Neural cell (in vitro differentiated cells): Measurements from ENCODE around the gene TP53I3. TPM values are rescaled to one million over a fixed set of nuclear protein-coding genes. Genes with fewer than 3 reads are reported as not detected.

Experiments used
- H2AFZ ChIP-seq: fragments of 200-600, 300-800 bp; sonication (generic), shearing (Covaris generic); 2 replicates; pipeline ENCODE4 v1.6.0; 2014; ENCODE audit warnings: low read depth, mild to moderate bottlenecking, antibody characterized with exemption, low read length, moderate library complexity
- H3F3A ChIP-seq: fragments of 200-600 bp; shearing (Covaris generic); 2 replicates; pipeline ENCODE4 v1.6.1; 2016; ENCODE audit warnings: mild to moderate bottlenecking, moderate library complexity, mixed read lengths, antibody characterized with exemption, low read length; ENCODE audit not compliant: insufficient read depth, poor library complexity, severe bottlenecking
- H3K27ac ChIP-seq: fragments of 200-600, 300-800 bp; sonication (generic), shearing (Covaris generic); 2 replicates; pipeline ENCODE4 v1.5.1; 2014; ENCODE audit warnings: mild to moderate bottlenecking, low read length, moderate library complexity
- H3K27me3 ChIP-seq: fragments of 300-800, 200-600 bp; sonication (generic), shearing (Covaris generic); 2 replicates; pipeline ENCODE4 v1.6.0; 2014; ENCODE audit warnings: mild to moderate bottlenecking, low read depth, low read length, moderate library complexity; ENCODE audit not compliant: insufficient read depth
- H3K36me3 ChIP-seq: fragments of 300-800, 200-600 bp; sonication (generic), shearing (Covaris generic); 2 replicates; pipeline ENCODE4 v1.5.1; 2014; ENCODE audit warnings: mild to moderate bottlenecking, antibody characterized with exemption, low read length, moderate library complexity; ENCODE audit not compliant: insufficient read depth
- H3K4me2 ChIP-seq: fragments of 300-800, 200-600 bp; sonication (generic), shearing (Covaris generic); 2 replicates; pipeline ENCODE4 v1.6.0; 2014; ENCODE audit warnings: mild to moderate bottlenecking, low read length
- H3K4me3 ChIP-seq: fragments of 300-800, 200-600 bp; sonication (generic), shearing (Covaris generic); 2 replicates; pipeline ENCODE4 v1.5.1; 2014; ENCODE audit warnings: mild to moderate bottlenecking, low read length, moderate library complexity
- H3K79me2 ChIP-seq: fragments of 200-600 bp; shearing (Covaris generic); replicated peaks from 2 replicates; pipeline ENCODE4 v1.6.0; 2014; ENCODE audit warnings: mild to moderate bottlenecking, low read length, moderate library complexity; ENCODE audit not compliant: insufficient read depth
- H3K9ac ChIP-seq: fragments of 300-800, 200-600 bp; sonication (generic), shearing (Covaris generic); 2 replicates; pipeline ENCODE4 v1.6.1; 2016; ENCODE audit warnings: mild to moderate bottlenecking, low read length, mixed read lengths
- H3K9me2 ChIP-seq: fragments of 200-600 bp; shearing (Covaris generic); 2 replicates; pipeline ENCODE4 v1.6.1; 2016; ENCODE audit warnings: mild to moderate bottlenecking, low read length, mixed read lengths; ENCODE audit not compliant: insufficient read depth
- H3K9me3 ChIP-seq: fragments of 200-600, 300-800 bp; sonication (generic), shearing (Covaris generic); 2 replicates; pipeline ENCODE4 v1.6.1; 2016; ENCODE audit warnings: mild to moderate bottlenecking, mixed run types, low read length, moderate library complexity, mixed read lengths
- H4K20me1 ChIP-seq: fragments of 200-600 bp; shearing (Covaris generic); 2 replicates; pipeline ENCODE4 v1.6.1; 2016; ENCODE audit warnings: mild to moderate bottlenecking, mixed run types; ENCODE audit not compliant: insufficient read depth
- EZH2 ChIP-seq: fragments of 200-600, 300-800 bp; shearing (Covaris generic), sonication (generic); IDR thresholded peaks from 2 replicates; pipeline ENCODE4 v1.6.1; 2014; ENCODE audit warnings: antibody characterized with exemption, low read length, borderline replicate concordance, mild to moderate bottlenecking; ENCODE audit not compliant: insufficient read depth, poor library complexity, severe bottlenecking
- RAD21 ChIP-seq: fragments of 450-650 bp; conservative IDR thresholded peaks from 2 replicates; pipeline ENCODE4 v1.6.1; 2014; ENCODE audit warnings: antibody characterized with exemption, mild to moderate bottlenecking, moderate library complexity
- SMC3 ChIP-seq: fragments of 450-650 bp; conservative IDR thresholded peaks from 2 replicates; pipeline ENCODE4 v1.6.1; 2014; ENCODE audit warnings: antibody characterized with exemption, mild to moderate bottlenecking, moderate library complexity; ENCODE audit not compliant: poor library complexity
- TAF1 ChIP-seq: IDR thresholded peaks from 2 replicates; pipeline ENCODE4 v1.6.1; 2012; ENCODE audit warnings: low read depth
- polyA plus RNA-seq: library from polyadenylated mRNA; depleted of rRNA; stranded (reverse); fragments of >200 nt; gene quantifications from 2 replicates; pipeline ENCODE4 v1.2.3, GENCODE V29; 2014
- small RNA-seq, 3 experiments: library from RNA; depleted of rRNA; stranded (forward); fragments of <200 nt; gene quantifications; one replicate each; pipeline ENCODE3, GENCODE V24; 2012

The TP53I3 gene
- polyA plus RNA-seq, 1 donor from 2014 or later, result 1.8 TPM

DNA sequence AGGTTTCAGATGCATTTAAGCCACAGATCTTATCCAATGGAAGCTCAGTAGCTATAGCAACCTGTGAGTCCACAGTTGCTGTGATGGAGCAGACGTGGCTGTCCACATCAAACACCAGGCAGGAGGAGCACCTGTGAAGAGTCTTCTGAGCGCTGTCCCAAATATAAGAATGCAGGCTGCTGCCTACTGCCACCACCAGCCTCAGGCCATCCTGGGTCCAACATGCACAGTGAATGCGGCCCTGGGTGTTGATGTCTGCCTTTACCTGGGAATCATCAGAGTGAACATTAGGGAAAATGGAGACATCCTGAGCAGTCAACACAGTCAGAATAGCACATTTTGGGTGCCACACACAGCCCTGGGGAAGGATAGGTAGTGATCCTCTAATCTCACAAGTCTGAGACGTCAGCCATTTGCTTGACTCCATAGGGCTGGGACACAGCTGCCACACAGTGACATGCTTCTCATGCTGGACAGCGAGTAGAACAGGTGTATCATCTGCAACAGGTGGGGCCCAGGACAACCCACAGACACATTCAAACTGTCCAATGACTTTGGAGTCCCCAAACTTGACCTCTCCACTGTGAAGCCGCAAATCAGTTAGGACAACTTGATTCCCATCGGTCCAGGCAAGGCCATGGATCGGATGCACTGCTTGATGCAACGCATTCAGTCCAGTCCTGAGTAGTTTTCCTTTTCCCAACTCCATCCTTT, 45.7 kb downstream of the TP53I3 start:
- no peaks in the 10 kb centered on the region for H3K27me3 ChIP-seq
- peaks cover 10% of the 10 kb centered on the region for H3K79me2 ChIP-seq
- no peak overlapping the region for H3K4me2 ChIP-seq
- H3F3A ChIP-seq, result no peaks in the 10 kb centered on the region
- no peak overlapping the region for H3K4me3 ChIP-seq
- no peaks in the 10 kb centered on the region for H3K9me2 ChIP-seq
- H3K9ac ChIP-seq, result no peak overlapping the region
- H2AFZ ChIP-seq, result no peak overlapping the region
- H3K27ac ChIP-seq, result no peak overlapping the region
- TF ChIP-seq RAD21 (no peak), EZH2 (no peak), TAF1 (no peak), SMC3 (no peak)
- no peaks in the 10 kb centered on the region for H4K20me1 ChIP-seq
- H3K9me3 ChIP-seq, result no peaks in the 10 kb centered on the region
- no peaks in the 10 kb centered on the region for H3K36me3 ChIP-seq

Small RNA genes lying within 50 kb of the gene (small RNA-seq; reads per million reads assigned to genes)
- gene RNU6-370P, result 0 reads per million in 3 experiments

Other genes with a start within 250 kb of the TP53I3 start
- 37.6 and 42.0 TPM in 2 replicates for gene ATAD2B, start 157.7 kb downstream of the TP53I3 start, polyA plus RNA-seq
- 11.0 and 15.0 TPM in 2 replicates for gene UBXN2A, start 144.4 kb downstream of the TP53I3 start, polyA plus RNA-seq
- 0.27 and 0.70 TPM in 2 replicates for gene MFSD2B, start 74.7 kb downstream of the TP53I3 start, polyA plus RNA-seq
- gene WDCP, start 37.4 kb downstream of the TP53I3 start, polyA plus RNA-seq, result 15.7 and 17.0 TPM in 2 replicates
- gene FKBP1B, start 35.1 kb downstream of the TP53I3 start, polyA plus RNA-seq, result 154 and 183 TPM in 2 replicates
- 307 and 442 TPM in 2 replicates for gene SF3B6, start 8.5 kb downstream of the TP53I3 start, polyA plus RNA-seq
- gene PFN4, start 38.5 kb upstream of the TP53I3 start, polyA plus RNA-seq, result 1.3 TPM in 1 of 2 replicates, not detected in the other
- gene FAM228B, start 38.6 kb upstream of the TP53I3 start, polyA plus RNA-seq, result 15.0 and 22.0 TPM in 2 replicates
- gene FAM228A, start 90.2 kb upstream of the TP53I3 start, polyA plus RNA-seq, result 1.5 and 2.6 TPM in 2 replicates